ENCODE results near the gene IL24.

DNA sequence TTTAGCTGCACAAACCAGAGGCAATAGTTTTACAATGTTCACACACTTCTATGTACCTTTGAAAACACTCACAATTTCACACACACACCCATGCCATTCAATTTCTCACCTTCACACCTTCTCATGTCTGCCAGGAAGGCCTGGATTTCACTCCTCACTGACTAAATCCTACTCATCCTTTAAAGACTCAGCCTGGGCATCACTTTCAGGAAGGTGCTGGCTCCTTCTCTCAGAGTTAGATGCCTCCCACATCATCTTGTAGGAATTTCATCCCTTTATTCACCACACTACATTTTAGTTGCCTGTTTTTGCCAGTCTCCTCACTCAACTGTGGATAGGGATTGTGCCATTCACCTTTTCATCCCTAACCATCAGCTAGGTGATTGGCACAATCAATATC, 29.5 kb upstream of the IL24 start:
- TF ChIP-seq, protein P1, sequence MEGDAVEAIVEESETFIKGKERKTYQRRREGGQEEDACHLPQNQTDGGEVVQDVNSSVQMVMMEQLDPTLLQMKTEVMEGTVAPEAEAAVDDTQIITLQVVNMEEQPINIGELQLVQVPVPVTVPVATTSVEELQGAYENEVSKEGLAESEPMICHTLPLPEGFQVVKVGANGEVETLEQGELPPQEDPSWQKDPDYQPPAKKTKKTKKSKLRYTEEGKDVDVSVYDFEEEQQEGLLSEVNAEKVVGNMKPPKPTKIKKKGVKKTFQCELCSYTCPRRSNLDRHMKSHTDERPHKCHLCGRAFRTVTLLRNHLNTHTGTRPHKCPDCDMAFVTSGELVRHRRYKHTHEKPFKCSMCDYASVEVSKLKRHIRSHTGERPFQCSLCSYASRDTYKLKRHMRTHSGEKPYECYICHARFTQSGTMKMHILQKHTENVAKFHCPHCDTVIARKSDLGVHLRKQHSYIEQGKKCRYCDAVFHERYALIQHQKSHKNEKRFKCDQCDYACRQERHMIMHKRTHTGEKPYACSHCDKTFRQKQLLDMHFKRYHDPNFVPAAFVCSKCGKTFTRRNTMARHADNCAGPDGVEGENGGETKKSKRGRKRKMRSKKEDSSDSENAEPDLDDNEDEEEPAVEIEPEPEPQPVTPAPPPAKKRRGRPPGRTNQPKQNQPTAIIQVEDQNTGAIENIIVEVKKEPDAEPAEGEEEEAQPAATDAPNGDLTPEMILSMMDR (IDR thresholded peaks at IDR 0.05): no peak
- TF ChIP-seq POLR2A (IDR thresholded peaks at IDR 0.05): no peak

All from uterus (tissue), 2 donors.